Non-pigmented ciliary epithelial cell (primary cell): Measurements from ENCODE around the gene TRERF1.

Experiments
- DNase-seq: peaks from one replicate; pipeline ENCODE4 v3.0.0-alpha.2; 2010; ENCODE audit warnings: low read depth

The TRERF1 gene

GRCh38 chr6:42426191-42426590, 25.5 kb downstream of the TRERF1 start:
- no peak for DNase-seq

DNA sequence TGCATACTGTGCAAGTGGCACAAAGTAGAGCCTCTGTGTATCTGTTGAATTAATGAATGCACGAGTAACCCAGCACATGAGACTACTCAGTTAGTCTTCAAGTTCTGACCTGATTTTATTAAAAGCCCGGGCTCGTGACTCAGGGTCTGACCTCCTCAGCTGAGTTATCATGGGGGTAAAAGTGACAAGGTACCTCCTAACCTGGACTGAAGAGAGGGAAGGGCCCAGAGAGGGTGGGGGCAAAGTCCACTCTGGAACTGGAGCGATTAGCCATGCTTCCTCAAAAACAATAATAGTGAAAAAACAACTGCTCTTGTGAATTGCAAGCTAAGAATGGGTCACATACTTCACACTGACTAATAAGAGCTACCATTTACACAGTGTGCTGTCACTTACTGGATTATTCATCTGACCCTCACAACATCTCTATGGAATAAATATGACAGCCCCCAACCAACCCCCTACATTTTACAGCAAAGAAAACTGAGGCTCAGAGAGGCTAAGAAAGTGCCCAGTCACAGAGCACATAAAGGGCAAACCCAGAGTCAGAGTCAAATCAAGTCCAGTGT, 26.7 kb downstream of the TRERF1 start:
- DNase-seq = no peak

DNA sequence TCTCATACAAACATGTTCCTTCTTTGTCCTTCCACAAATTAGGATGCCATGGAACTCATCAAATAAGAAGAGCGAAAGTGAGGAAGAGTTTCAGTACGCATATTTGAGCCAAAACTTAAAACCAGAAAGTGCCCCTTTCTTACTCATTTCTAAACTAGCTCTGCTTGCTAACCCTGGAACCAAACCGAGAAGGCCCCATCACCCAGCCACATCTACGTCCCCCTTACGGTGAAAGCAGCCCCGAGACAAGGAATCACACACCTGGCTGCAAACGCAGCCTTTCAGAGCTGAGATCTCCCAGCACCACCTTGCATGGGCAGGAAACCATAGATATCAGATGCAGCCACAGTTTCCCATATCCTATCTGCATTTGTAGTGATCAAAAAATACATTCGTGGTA, 28.5 kb downstream of the TRERF1 start:
- DNase-seq = no peak

- DNase-seq = no peak
These were observed 31.0 kb downstream of the TRERF1 start for GRCh38 chr6:42420741-42421140.

DNA sequence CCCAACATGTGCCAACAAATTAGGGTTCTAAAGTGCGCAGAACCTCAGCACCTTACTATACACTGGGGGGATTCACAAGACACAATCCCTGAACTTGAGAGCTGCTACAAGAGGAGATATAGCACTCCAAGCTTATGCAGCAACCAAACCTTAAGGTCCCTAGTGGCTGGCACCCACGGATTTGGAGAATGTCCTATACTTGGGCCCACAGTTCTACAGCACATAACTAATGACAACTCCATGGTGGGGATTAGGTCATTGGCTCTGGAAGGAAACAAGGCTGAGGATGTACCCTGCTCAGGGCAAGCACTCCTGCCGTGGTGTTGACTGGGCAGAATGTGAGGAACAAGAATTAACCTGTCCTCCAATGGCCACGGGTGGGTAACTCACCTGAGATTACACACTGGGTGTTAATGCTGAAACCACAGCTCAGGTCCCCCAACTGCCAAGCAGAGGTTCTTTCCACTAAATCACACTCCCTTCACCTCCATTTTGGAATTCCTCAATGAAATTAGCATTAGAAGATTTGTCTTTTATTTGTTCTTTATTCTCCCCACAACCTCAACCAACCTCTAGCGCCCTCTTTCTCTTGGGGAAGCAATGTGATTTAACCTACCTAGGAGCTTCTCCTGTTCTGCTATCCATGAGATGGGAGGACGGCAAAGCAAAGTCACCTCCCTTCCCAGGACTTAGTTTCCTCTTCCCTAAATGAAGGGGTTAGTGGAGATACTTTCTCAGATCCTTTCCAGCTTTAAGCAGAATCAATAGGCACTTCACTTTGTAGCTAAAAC, 32.0 kb downstream of the TRERF1 start:
- no peak for DNase-seq

GRCh38 chr6:42418724-42419123, 33.0 kb downstream of the TRERF1 start:
- no peak for DNase-seq

GRCh38 chr6:42417641-42418112, 34.0 kb downstream of the TRERF1 start:
- DNase-seq = no peak

DNA sequence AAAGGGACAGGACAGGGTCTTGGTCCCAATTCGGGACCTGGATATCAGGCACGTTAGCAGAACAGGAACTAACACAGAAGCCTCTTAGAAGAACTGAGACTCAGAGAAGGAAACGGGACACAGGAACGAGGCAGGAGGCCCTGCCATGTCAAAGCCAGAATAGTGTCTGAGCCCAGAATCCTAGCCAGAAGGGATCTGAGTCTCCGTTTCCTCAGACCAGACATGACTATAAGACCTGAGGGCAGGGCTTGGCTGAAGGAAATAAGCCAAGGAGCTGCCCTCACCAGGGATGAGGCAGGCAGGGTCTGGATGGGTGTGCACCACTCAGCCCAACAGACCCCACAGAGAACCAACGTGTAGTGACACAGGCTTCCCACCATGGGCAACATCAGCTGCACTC, 40.3 kb downstream of the TRERF1 start:
- no peak for DNase-seq

DNA sequence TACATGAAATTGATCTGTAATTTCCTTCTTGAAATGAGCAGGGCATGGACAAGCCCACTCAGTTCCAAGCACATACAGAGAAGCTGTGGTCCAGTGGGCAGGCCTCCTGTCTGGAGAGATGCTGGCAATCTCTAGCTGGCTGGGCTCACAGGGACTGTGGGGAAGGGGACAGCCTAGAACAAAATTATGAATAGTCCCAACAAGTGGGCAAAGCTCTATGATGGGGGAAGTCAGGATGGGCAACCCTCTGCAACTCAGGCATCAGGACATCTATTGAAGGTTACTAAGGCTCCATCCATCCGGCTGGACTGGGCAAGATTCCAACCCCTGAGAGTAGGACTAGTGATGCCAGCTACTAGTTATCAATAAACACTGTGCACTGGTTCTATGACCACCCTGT, 40.9 kb downstream of the TRERF1 start:
- DNase-seq = no peak

DNA sequence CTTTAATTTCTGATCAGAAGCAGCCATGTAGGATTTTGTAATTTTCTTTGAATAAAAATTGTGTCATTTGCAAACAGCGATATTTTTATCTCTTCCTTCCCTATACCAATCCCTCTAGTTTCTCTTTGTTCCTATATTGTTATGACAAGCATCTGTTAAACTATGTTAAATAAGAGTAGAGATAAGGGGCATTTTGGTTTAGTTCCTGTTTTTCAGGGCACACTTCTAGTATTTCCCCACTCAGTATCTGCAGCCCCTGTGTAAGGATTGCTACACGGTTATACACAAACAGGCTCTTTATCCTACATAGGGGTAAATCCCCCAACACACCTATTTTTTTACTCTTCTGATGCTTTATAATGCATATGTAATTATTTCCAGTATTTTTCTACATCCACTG, 42.1 kb downstream of the TRERF1 start:
- DNase-seq = no peak

DNA sequence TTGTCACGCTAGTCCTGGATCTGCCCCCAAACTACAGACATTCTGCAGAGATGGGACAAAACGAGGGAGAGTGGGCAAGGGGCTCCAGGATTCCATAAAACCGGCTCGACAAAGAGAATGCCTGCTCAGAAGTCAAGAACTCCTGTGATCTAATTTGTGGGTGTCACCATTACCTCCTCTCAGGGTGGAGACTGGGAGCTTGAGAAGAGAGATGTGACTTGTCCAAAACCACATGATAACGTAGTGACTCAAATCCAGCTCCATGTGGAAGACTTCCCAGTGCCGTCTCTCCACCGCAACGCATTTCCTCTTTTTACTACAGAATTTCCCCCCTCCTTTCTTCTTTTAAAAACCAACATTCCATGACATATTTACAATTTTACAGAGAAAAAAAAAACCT, 44.3 kb downstream of the TRERF1 start:
- DNase-seq = peak; percentile 78

- DNase-seq = no peak
These were observed 45.1 kb downstream of the TRERF1 start for GRCh38 chr6:42406306-42407280.

- peak; percentile 24 for DNase-seq
These were observed 46.7 kb downstream of the TRERF1 start for GRCh38 chr6:42405021-42405420.

DNA sequence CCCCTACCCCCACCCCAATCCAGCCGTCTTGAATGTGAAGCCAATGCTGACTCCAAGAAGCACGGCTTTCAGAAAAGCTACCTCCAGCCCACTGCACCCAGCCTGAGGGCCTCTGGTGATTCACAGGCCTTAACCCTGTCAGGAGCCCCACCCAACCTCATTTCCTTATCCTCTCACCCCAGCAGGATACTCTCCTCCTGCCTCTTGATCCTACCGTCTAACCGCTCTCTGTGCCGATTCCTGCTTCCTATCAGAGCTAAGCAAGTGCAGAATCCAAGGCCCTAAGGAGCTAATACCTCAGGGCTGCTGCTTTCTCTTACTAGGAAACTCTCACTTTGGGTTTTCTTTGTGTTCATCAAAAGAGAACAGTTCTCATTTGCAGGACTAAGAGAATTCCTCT, 47.2 kb downstream of the TRERF1 start:
- peak; percentile 15 for DNase-seq

DNA sequence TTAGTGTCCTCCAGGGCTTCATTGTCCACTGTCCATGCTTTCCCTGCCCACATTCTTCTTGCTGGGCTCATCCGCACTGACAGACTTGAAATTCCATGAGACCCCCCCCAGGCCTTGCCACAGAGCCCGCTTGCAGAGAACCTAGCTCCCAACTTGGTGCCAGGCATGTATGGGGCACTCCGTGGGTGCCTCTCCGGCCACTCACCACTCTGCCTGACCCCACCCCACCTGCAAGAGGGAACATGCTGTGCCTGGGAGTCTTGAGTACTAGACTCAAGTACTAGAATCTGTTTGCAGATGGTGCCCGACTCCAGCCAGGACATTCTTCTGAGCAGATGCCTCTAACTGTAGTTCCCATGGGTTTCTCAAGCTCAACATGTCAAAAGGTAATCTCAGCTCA, 47.9 kb downstream of the TRERF1 start:
- no peak for DNase-seq

DNA sequence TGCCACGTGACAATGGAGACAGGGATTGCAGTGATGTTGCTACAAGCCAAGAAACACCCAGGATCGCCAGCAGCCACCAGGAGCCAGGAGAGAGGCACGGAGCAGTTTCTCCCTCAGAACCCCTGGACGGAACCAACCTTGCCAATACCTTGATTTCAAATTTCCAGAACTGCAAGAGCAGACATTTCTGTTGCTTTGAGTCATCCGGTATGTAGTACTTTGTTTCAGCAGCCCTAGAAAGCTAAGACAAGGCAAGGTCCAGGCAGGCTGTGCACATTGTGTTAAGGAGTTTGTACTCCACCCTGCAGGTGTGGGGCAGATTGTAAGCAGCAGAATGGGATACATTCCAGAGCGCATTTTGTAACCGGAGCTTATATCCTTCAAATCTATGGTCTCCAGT, 48.3 kb downstream of the TRERF1 start:
- DNase-seq = no peak

DNA sequence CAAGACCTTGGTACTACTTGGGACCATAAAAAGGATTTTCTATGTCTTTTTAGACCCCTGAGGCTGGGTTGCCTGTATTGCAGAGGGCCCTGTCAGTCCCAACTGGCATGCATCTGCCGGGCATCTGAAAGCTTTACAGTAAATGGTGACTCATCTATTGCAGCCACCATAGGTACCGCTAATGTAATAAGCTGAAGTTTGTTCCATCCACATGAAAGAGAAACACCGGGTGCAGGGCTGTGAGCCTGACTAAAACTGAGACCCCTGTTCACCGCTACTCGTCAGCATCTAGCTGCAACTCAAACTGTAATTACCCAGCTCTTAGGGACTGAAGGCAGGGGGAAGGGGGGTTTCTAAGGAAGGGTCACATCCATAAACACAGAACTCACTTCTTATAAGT, 49.5 kb downstream of the TRERF1 start:
- no peak for DNase-seq

DNA sequence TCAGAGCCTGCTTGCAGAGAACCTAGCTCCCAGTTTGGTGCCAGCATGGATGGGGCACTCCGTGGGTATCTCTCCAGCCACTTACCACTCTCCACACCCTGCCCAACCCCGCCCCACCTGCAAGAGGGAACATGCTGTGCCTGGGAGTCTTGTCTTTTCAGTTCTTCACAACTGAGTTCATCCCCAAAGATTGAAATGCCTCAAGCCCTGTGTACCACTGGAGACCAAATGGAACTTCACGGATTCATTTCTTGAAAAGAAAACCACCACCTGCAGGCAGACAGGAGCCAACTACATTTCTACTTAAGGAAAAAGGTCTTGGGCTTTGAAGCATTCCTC, 50.1 kb downstream of the TRERF1 start:
- no peak for DNase-seq

GRCh38 chr6:42400886-42401612, 50.7 kb downstream of the TRERF1 start:
- DNase-seq = no peak

GRCh38 chr6:42400061-42400760, 51.5 kb downstream of the TRERF1 start:
- no peak for DNase-seq

DNA sequence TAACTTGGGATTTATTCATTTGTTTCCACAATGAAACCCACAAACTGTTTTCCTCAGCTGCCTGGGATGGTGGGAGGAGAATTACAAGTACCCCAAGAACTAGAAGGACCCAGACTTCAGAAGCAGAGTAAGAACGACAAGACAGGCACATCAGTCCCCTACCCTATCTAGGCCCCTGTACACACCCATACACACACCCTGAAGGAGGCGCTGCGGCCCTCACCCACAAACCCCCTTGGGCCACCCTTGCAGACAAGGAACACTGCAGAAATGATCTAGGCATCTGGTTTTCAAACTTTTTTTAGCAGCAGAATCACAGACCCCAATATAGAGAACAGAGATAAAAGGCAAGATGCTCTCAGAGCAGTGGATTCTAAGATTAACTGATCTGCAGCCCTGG, 55.0 kb downstream of the TRERF1 start:
- no peak for DNase-seq
